ENCODE data around the gene ITGA8. TPM values are rescaled to one million over a fixed set of nuclear protein-coding genes. Genes with fewer than 3 reads are reported as not detected.

The ITGA8 gene
- total RNA-seq, 2 donors from 2014 or later: not detected

DNA sequence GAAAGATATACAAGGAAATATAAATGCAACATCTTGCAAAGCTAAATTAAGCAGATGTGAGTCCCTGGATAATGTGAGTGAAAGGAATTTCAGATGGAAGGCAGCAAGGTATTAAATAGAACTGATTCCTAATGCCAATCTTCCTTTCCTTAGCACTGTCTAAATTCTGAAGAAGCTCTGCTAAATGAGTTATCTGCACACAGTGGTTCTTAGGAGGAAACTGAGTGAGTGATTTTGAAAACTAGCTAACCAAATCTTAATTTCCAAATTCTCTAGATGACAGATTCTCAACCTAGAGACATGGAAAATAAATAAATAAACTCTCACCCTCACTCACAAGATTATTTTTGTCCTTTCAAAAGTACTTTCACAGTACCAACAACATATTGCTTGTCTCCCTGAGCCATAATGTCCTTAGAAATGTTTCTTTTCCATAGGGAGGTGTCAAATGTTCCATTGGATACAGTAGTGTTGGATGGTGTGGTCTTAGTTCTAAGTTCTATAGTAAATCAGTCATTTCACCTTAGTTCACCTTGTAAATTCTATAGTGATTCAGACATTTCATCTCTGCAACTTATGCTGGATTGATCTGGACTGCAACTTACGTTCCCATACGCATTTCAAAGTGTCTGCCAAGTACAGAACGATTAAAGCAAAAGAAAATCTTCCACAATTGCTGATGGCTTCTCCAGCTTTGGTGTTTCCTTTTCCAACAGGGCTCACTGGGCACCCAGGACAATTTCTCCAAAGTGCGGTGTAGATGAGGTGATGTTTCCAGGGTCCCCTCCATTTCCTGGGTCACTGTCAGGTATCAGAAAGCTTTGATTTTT is 203.3 kb downstream of the ITGA8 start:
- no peak overlapping the region for H3K4me3 Mint-ChIP-seq
- H3K27me3 Mint-ChIP-seq (ENCODE audit: low read depth): peaks cover 28% of the 10 kb centered on the region
- peak; percentile 49 to 69 for ATAC-seq (replicated peaks in 1 of 2)
- H3K9me3 Mint-ChIP-seq: peaks cover 0 to 4% of the 10 kb centered on the region in 2 donors
- no peaks in the 10 kb centered on the region for H3K4me1 Mint-ChIP-seq (ENCODE audit: low read depth)
- no peaks in the 10 kb centered on the region for H3K36me3 Mint-ChIP-seq (ENCODE audit: insufficient read depth in 2 of 2)
- no peak overlapping the region for H3K27ac Mint-ChIP-seq
- DNase-seq: no peak

- ATAC-seq (replicated peaks in 1 of 2) (no peak), DNase-seq (no peak)
- H3K4me3 Mint-ChIP-seq: no peak overlapping the region
- no peaks in the 10 kb centered on the region for H3K36me3 Mint-ChIP-seq (ENCODE audit: insufficient read depth in 2 of 2)
- H3K27ac Mint-ChIP-seq: no peak overlapping the region
- no peaks in the 10 kb centered on the region for H3K4me1 Mint-ChIP-seq (ENCODE audit: low read depth)
- peaks cover 35% of the 10 kb centered on the region for H3K27me3 Mint-ChIP-seq (ENCODE audit: low read depth)
- H3K9me3 Mint-ChIP-seq: peaks cover 0 to 6% of the 10 kb centered on the region in 2 donors
Measured at GRCh38 chr10:15515202-15515601, 204.5 kb downstream of the ITGA8 start.

GRCh38 chr10:15510963-15511362 is 208.8 kb downstream of the ITGA8 start:
- no peak overlapping the region for H3K4me3 Mint-ChIP-seq
- DNase-seq: no peak
- peaks cover 41% of the 10 kb centered on the region for H3K27me3 Mint-ChIP-seq (ENCODE audit: low read depth)
- no peaks in the 10 kb centered on the region for H3K36me3 Mint-ChIP-seq (ENCODE audit: insufficient read depth in 2 of 2)
- no peaks in the 10 kb centered on the region for H3K4me1 Mint-ChIP-seq (ENCODE audit: low read depth)
- H3K27ac Mint-ChIP-seq: no peak overlapping the region
- ATAC-seq (replicated peaks in 1 of 2): no peak
- H3K9me3 Mint-ChIP-seq: peaks cover 0 to 2% of the 10 kb centered on the region in 2 donors

- DNase-seq: no peak
- Mint-ChIP-seq H3K4me3 (no peak overlapping the region), H3K9me3 (no peaks in the 10 kb centered on the region), H3K36me3 (ENCODE audit: insufficient read depth in 2 of 2) (no peaks in the 10 kb centered on the region), H3K4me1 (ENCODE audit: low read depth) (peaks cover 10% of the 10 kb centered on the region), H3K27ac (no peak overlapping the region), H3K27me3 (ENCODE audit: low read depth) (peaks cover 58% of the 10 kb centered on the region)
- no peak for ATAC-seq (replicated peaks in 1 of 2)
Measured at GRCh38 chr10:15505329-15505728, 214.4 kb downstream of the ITGA8 start.

GRCh38 chr10:15504101-15504840 is 215.5 kb downstream of the ITGA8 start:
- DNase-seq (no peak), ATAC-seq (replicated peaks in 1 of 2) (peak; percentile 31 to 35)
- H3K4me3 Mint-ChIP-seq: peak overlapping the region in 1 of 2 donors; percentile 23
- no peak overlapping the region for H3K27ac Mint-ChIP-seq
- H3K4me1 Mint-ChIP-seq (ENCODE audit: low read depth): peaks cover 10% of the 10 kb centered on the region
- H3K27me3 Mint-ChIP-seq (ENCODE audit: low read depth): peaks cover 59% of the 10 kb centered on the region
- no peaks in the 10 kb centered on the region for H3K9me3 Mint-ChIP-seq
- H3K36me3 Mint-ChIP-seq (ENCODE audit: insufficient read depth in 2 of 2): no peaks in the 10 kb centered on the region

GRCh38 chr10:15494850-15495506 is 224.7 kb downstream of the ITGA8 start:
- no peak for ATAC-seq (replicated peaks in 1 of 2)
- no peak overlapping the region for H3K27ac Mint-ChIP-seq
- H3K9me3 Mint-ChIP-seq: peaks cover 0 to 2% of the 10 kb centered on the region in 2 donors
- H3K27me3 Mint-ChIP-seq (ENCODE audit: low read depth): peaks cover 23% of the 10 kb centered on the region
- H3K4me1 Mint-ChIP-seq (ENCODE audit: low read depth): no peaks in the 10 kb centered on the region
- no peak for DNase-seq
- no peak overlapping the region for H3K4me3 Mint-ChIP-seq
- H3K36me3 Mint-ChIP-seq (ENCODE audit: insufficient read depth in 2 of 2): no peaks in the 10 kb centered on the region

DNA sequence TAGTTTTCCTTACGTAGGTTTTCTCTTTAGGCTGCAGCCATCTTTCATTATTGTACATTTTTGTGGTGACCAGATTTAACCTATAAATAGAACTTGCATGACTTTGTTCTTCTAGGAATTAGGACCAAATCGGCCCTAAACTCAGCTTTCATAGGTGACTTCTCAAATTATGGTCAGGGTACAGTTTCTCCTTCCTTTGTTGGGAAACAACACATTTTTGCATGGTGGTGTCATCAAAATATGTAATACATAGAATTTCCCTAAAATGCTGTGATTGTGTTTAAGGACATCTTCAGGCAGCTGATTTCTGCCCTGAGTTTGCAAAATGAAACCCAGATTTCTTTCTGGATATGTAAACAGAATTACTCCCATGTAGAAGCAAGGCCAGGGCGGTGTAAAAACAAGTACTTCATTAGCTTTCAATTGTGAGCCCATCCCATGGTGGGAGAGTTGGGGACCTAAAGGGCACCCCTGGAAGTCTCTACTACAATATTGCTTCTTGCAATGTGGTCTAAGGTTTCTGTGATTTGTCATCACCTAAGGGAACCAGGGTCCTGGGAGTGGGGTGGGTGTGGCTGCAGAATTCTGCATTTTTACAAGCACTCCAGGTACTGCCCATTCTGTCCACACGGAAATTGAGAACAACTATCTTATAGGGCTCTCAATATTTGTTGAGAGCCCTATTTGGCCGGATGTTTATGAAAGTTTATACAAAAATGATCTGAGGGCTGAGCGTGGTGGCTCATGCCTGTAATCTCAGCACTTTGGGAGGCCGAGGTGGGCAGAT is 227.7 kb downstream of the ITGA8 start:
- Mint-ChIP-seq H3K36me3 (ENCODE audit: insufficient read depth in 2 of 2) (no peaks in the 10 kb centered on the region), H3K9me3 (no peaks in the 10 kb centered on the region), H3K27me3 (ENCODE audit: low read depth) (peaks cover 14% of the 10 kb centered on the region), H3K4me3 (no peak overlapping the region), H3K27ac (no peak overlapping the region), H3K4me1 (ENCODE audit: low read depth) (no peaks in the 10 kb centered on the region)
- no peak for DNase-seq
- ATAC-seq (replicated peaks in 1 of 2): no peak

DNA sequence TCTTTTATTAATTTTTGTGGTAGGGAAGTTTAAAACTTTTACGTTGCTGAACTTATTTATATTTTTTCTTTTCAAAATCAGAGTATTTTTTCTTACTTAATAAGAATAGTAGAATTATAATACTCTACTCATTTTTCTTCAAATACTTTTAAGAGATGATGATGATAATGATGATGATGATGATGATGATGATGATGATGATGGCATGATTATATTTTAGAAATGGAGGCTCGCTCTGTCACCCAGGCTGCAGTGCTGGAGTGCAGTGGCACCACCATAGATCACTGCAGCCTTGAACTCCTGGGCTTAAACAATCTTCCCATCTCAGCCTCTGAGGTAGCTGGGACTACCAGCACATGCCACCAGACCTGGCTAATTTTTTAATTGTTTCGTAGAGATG is 230.3 kb downstream of the ITGA8 start:
- Mint-ChIP-seq H3K27ac (no peak overlapping the region), H3K27me3 (ENCODE audit: low read depth) (peaks cover 16% of the 10 kb centered on the region), H3K4me3 (no peak overlapping the region), H3K4me1 (ENCODE audit: low read depth) (no peaks in the 10 kb centered on the region), H3K9me3 (no peaks in the 10 kb centered on the region), H3K36me3 (ENCODE audit: insufficient read depth in 2 of 2) (no peaks in the 10 kb centered on the region)
- ATAC-seq (replicated peaks in 1 of 2): no peak
- DNase-seq: no peak

DNA sequence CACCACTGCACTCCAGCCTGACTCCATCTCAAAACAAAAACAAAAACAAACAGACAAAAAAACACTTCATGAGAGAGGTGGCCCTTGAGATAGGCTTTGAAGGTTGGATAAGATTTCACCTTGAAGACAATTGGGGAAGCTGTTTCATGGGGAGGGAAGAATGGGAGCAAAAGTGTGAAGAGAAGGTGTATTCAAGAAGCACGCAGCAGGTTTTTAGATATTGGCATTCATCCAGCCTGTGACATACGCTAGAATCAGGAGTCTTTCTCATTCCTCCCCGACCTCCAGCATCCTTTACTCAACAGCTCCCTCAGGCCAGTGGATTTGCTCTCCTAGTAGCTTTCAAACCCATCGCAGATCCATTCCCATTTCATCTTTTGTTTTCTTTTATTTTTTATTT is 232.3 kb downstream of the ITGA8 start:
- H3K4me3 Mint-ChIP-seq: no peak overlapping the region
- no peaks in the 10 kb centered on the region for H3K9me3 Mint-ChIP-seq
- no peaks in the 10 kb centered on the region for H3K36me3 Mint-ChIP-seq (ENCODE audit: insufficient read depth in 2 of 2)
- H3K27me3 Mint-ChIP-seq (ENCODE audit: low read depth): peaks cover 16% of the 10 kb centered on the region
- no peak for DNase-seq
- H3K27ac Mint-ChIP-seq: no peak overlapping the region
- no peaks in the 10 kb centered on the region for H3K4me1 Mint-ChIP-seq (ENCODE audit: low read depth)
- no peak for ATAC-seq (replicated peaks in 1 of 2)

- Mint-ChIP-seq H3K4me1 (ENCODE audit: low read depth) (no peaks in the 10 kb centered on the region), H3K4me3 (no peak overlapping the region), H3K36me3 (ENCODE audit: insufficient read depth in 2 of 2) (no peaks in the 10 kb centered on the region), H3K27me3 (ENCODE audit: low read depth) (peaks cover 13% of the 10 kb centered on the region), H3K9me3 (no peaks in the 10 kb centered on the region), H3K27ac (no peak overlapping the region)
- no peak for ATAC-seq (replicated peaks in 1 of 2)
- no peak for DNase-seq
Measured at GRCh38 chr10:15486404-15486803, 233.3 kb downstream of the ITGA8 start.

DNA sequence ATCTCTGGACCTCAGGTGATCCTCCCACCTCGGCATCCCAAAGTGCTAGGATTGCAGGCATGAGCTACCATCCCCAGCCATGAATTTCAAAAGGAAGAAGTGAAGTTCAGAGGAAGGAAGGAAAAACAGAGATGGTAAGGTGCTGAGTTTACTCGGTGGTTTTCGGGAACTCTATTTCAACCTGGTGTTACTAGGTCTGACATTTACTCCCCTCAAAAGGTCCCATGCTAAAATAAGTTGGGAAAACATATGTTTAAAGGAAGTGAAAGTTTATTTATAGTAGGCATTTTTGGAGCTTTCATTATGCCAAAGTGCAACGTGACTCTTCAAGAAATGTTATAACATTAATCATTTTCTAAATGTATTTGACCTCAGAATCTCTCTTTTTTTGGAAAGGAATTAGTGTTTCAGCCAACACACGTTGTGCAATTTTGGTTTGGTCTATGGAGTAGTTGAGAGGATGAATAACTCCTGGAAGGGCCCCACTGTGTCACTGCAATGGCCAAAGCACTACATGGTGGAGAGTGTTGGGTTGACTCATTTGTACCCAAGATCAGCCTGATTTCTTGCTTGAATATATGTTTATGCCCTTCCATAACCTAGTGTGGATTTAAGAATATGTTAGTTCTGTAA is 233.9 kb downstream of the ITGA8 start:
- DNase-seq: no peak
- no peaks in the 10 kb centered on the region for H3K9me3 Mint-ChIP-seq
- no peak overlapping the region for H3K27ac Mint-ChIP-seq
- no peak overlapping the region for H3K4me3 Mint-ChIP-seq
- no peak for ATAC-seq (replicated peaks in 1 of 2)
- H3K27me3 Mint-ChIP-seq (ENCODE audit: low read depth): peaks cover 8% of the 10 kb centered on the region
- H3K4me1 Mint-ChIP-seq (ENCODE audit: low read depth): no peaks in the 10 kb centered on the region
- H3K36me3 Mint-ChIP-seq (ENCODE audit: insufficient read depth in 2 of 2): no peaks in the 10 kb centered on the region

GRCh38 chr10:15485027-15485426 is 234.7 kb downstream of the ITGA8 start:
- Mint-ChIP-seq H3K4me3 (no peak overlapping the region), H3K36me3 (ENCODE audit: insufficient read depth in 2 of 2) (no peaks in the 10 kb centered on the region), H3K27ac (no peak overlapping the region), H3K27me3 (ENCODE audit: low read depth) (peaks cover 8% of the 10 kb centered on the region), H3K9me3 (no peaks in the 10 kb centered on the region), H3K4me1 (ENCODE audit: low read depth) (no peaks in the 10 kb centered on the region)
- DNase-seq (no peak), ATAC-seq (replicated peaks in 1 of 2) (no peak)
